Measurements from ENCODE around the gene BICDL1. TPM values are rescaled to one million over a fixed set of nuclear protein-coding genes. Genes with fewer than 3 reads are reported as not detected.

The BICDL1 gene
- total RNA-seq, 1 experiment from 2014 or later = 22.2 TPM

- ChIA-PET POLR2A (no interaction called here), CTCF (no interaction called here)
- in situ Hi-C loops (cut with HindIII; ENCODE audit: low pct_unique_long_range_greater_than_20kb, low sequenced_read_pairs) (no loop called here), intact Hi-C loops (cut with micrococcal nuclease; ENCODE audit: unreplicated experiment) (no loop called here)
- no peaks in the 10 kb centered on the region for H3K9me3 ChIP-seq (ENCODE audit: control insufficient read depth, insufficient read depth, low read depth, low read length)
- DNase-seq (ENCODE audit: low read depth, low spot score) = no peak
- no peak overlapping the region for H3K4me3 ChIP-seq (ENCODE audit: low read depth in 2 of 2, low read length in 2 of 2)
- H3K27me3 ChIP-seq (ENCODE audit: control insufficient read depth, insufficient read depth, low read length) = no peaks in the 10 kb centered on the region
- H3K36me3 ChIP-seq (ENCODE audit: control insufficient read depth, insufficient read depth, low read length) = no peaks in the 10 kb centered on the region
- no peaks in the 10 kb centered on the region for H3K4me1 ChIP-seq (ENCODE audit: control insufficient read depth, insufficient read depth, low read length)
- no TSS peak for BruUV-seq (replicated peaks)
- no peak overlapping the region for H3K27ac ChIP-seq (ENCODE audit: low read length)
- no peak for ATAC-seq
- no peak for TF ChIP-seq TCF7L2 (IDR thresholded peaks at IDR 0.05; ENCODE audit: low read depth, low read length)
- no peak for TF ChIP-seq REST (IDR thresholded peaks at IDR 0.05; ENCODE audit: insufficient read depth in 1 of 2, low read depth in 2 of 2, low read length in 1 of 2)
- TF ChIP-seq POLR2AphosphoS5 (IDR thresholded peaks at IDR 0.05; ENCODE audit: low read depth, low read length) = no peak
- TF ChIP-seq CTCF (IDR thresholded peaks at IDR 0.05) = no peak
- TF ChIP-seq SIN3A (IDR thresholded peaks at IDR 0.05; ENCODE audit: borderline replicate concordance, insufficient read depth, low read depth, low read length) = no peak
Observed at GRCh38 chr12:120025640-120026039, 36.6 kb downstream of the BICDL1 start.

- Histone ChIP-seq H3K4me1 (ENCODE audit: control insufficient read depth, insufficient read depth, low read length) (no peaks in the 10 kb centered on the region), H3K4me3 (ENCODE audit: low read depth in 2 of 2, low read length in 2 of 2) (no peak overlapping the region), H3K36me3 (ENCODE audit: control insufficient read depth, insufficient read depth, low read length) (no peaks in the 10 kb centered on the region), H3K27me3 (ENCODE audit: control insufficient read depth, insufficient read depth, low read length) (no peaks in the 10 kb centered on the region), H3K9me3 (ENCODE audit: control insufficient read depth, insufficient read depth, low read depth, low read length) (no peaks in the 10 kb centered on the region), H3K27ac (ENCODE audit: low read length) (no peak overlapping the region)
- in situ Hi-C loops (cut with HindIII; ENCODE audit: low pct_unique_long_range_greater_than_20kb, low sequenced_read_pairs) = no loop called here
- ChIA-PET CTCF (interaction anchor here (0.6 to 1.1 kb wide), 2 partner anchors 16 to 1913 kb away, joined by 4 to 5 read pairs; no protein-coding TSS in a partner anchor), POLR2A (no interaction called here)
- intact Hi-C loops (cut with micrococcal nuclease; ENCODE audit: unreplicated experiment) = no loop called here
- TF ChIP-seq CTCF (IDR thresholded peaks at IDR 0.05) = no peak
- no peak for TF ChIP-seq TCF7L2 (IDR thresholded peaks at IDR 0.05; ENCODE audit: low read depth, low read length)
- no peak for TF ChIP-seq POLR2AphosphoS5 (IDR thresholded peaks at IDR 0.05; ENCODE audit: low read depth, low read length)
- no peak for TF ChIP-seq REST (IDR thresholded peaks at IDR 0.05; ENCODE audit: insufficient read depth in 1 of 2, low read depth in 2 of 2, low read length in 1 of 2)
- TF ChIP-seq SIN3A (IDR thresholded peaks at IDR 0.05; ENCODE audit: borderline replicate concordance, insufficient read depth, low read depth, low read length) = no peak
- ATAC-seq = no peak
- no TSS peak for BruUV-seq (replicated peaks)
- DNase-seq (ENCODE audit: low read depth, low spot score) = no peak
Observed at GRCh38 chr12:120032242-120032641, 43.2 kb downstream of the BICDL1 start.

Data from Panc1 (cell line).